ENCODE results near the gene TMX2. TPM values are rescaled to one million over a fixed set of nuclear protein-coding genes. Genes with fewer than 3 reads are reported as not detected.

TMX2 gene
- total RNA-seq, 1 donor from 2014 or later, result 70.4 TPM

DNA sequence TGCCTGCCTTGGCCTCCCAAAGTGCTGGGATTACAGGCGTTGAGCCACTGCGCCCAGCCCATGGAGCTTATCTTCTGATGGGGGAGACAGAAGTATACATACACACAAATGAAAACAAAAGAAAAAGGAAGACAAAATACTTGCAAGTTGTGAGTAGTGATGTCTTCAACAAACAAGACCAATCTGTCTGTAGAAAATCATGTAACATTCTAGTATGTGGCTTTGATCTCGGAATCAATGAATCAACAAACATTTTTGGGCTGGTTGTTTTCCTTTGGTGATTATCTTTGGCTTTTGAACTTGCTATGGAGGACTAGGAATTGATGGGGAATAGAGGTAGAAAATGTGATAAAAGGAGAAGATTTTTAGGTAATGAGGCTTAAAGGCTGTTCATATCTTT is 45.8 kb downstream of the TMX2 start:
- H3K36me3 ChIP-seq, result no peaks in the 10 kb centered on the region
- DNase-seq (no peak), ATAC-seq (no peak)
- H3K4me3 ChIP-seq, result no peak overlapping the region
- H3K4me1 ChIP-seq, result no peaks in the 10 kb centered on the region
- no peak overlapping the region for H3K27ac ChIP-seq
- no peaks in the 10 kb centered on the region for H3K9me3 ChIP-seq
- H3K27me3 ChIP-seq, result no peaks in the 10 kb centered on the region
- intact Hi-C loops (cut with DNase I), result no loop called here
- TF ChIP-seq CTCF (IDR thresholded peaks at IDR 0.05), result no peak

- Histone ChIP-seq H3K27ac (peak within 1 kb of the TSS; percentile 85), H3K9me3 (no peaks in the 10 kb centered on the region), H3K4me1 (peaks cover 24% of the 10 kb centered on the region), H3K27me3 (no peaks in the 10 kb centered on the region), H3K4me3 (peak within 1 kb of the TSS; percentile 57), H3K36me3 (no peaks in the 10 kb centered on the region)
- no peak for TF ChIP-seq CTCF (IDR thresholded peaks at IDR 0.05)
- peak; percentile 100 for ATAC-seq
- intact Hi-C loops (cut with DNase I), result loop anchor here (5.0 kb wide), 1 partner anchor 36 kb away; no protein-coding TSS in a partner anchor
- DNase-seq, result peak; percentile 82
Measured at GRCh38 chr11:57761301-57762234, 49.2 kb downstream of the TMX2 start, which contains the start of gene CTNND1. CTNND1 (plus strand) TSS chr11:57761802; CDS start chr11:57791479, 29,677 bp downstream.

- peak; percentile 49 for ATAC-seq
Measured at GRCh38 chr11:57762235-57762861, 50.0 kb downstream of the TMX2 start.

GRCh38 chr11:57763568-57763967 is 51.2 kb downstream of the TMX2 start:
- ATAC-seq (peak; percentile 24), DNase-seq (no peak)
- Histone ChIP-seq H3K4me1 (peaks cover 25% of the 10 kb centered on the region), H3K9me3 (no peaks in the 10 kb centered on the region), H3K36me3 (no peaks in the 10 kb centered on the region), H3K27me3 (no peaks in the 10 kb centered on the region), H3K4me3 (peak overlapping the region; percentile 57), H3K27ac (peak overlapping the region; percentile 85)
- intact Hi-C loops (cut with DNase I), result loop anchor here (5.0 kb wide), 1 partner anchor 34 kb away; no protein-coding TSS in a partner anchor
- TF ChIP-seq CTCF (IDR thresholded peaks at IDR 0.05), result peak; percentile 35

More at GRCh38 chr11:57762235-57762861, 50.0 kb downstream of the TMX2 start:
- Histone ChIP-seq H3K9me3 (no peaks in the 10 kb centered on the region), H3K27ac (peak overlapping the region; percentile 85), H3K36me3 (no peaks in the 10 kb centered on the region), H3K27me3 (no peaks in the 10 kb centered on the region), H3K4me1 (peaks cover 25% of the 10 kb centered on the region), H3K4me3 (peak overlapping the region; percentile 57)
- intact Hi-C loops (cut with DNase I), result loop anchor here (5.0 kb wide), 1 partner anchor 35 kb away; no protein-coding TSS in a partner anchor
- no peak for DNase-seq
- TF ChIP-seq CTCF (IDR thresholded peaks at IDR 0.05), result no peak

DNA sequence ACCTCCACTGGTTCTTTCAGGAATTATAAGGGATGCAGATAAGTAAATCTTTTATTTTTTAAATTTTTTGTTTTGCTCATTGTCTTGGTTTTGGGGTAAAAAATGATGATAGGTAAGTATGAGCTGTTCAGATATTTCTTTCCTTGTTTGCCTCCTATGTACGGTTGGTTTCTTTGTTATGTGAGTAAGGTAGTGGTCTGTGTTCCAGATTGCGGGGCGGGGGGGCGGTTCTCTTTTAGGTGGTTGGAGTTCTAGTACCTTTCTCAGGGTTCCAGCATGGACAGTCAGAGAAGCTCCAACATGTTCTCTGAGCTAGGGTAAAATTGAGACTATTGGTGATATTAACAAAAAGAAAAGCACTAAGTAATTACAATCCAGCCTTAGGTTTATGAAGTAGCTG is 51.6 kb downstream of the TMX2 start:
- Histone ChIP-seq H3K4me3 (peak overlapping the region; percentile 57), H3K27me3 (no peaks in the 10 kb centered on the region), H3K4me1 (peaks cover 26% of the 10 kb centered on the region), H3K9me3 (no peaks in the 10 kb centered on the region), H3K27ac (peak overlapping the region; percentile 85), H3K36me3 (no peaks in the 10 kb centered on the region)
- intact Hi-C loops (cut with DNase I), result loop anchor here (5.0 kb wide), 1 partner anchor 33 kb away; no protein-coding TSS in a partner anchor
- ATAC-seq (no peak), DNase-seq (no peak)
- TF ChIP-seq CTCF (IDR thresholded peaks at IDR 0.05), result no peak
